H9 (cell line): ENCODE measurements around the gene ZNF512B. TPM values are rescaled to one million over a fixed set of nuclear protein-coding genes. Genes with fewer than 3 reads are reported as not detected.

ENCODE experiments used
- DNase-seq: peaks from one replicate; pipeline ENCODE4 v3.0.0-alpha.2; 2017
- H2AFZ ChIP-seq: one replicate; pipeline ENCODE4 v1.6.1; 2013; ENCODE audit warnings: mild to moderate bottlenecking, low read length, control low read depth, moderate library complexity
- H2AK5ac ChIP-seq: 2 replicates; pipeline ENCODE4 v1.6.1; 2013; ENCODE audit warnings: low read length, control low read depth, mixed read lengths; ENCODE audit not compliant: insufficient read length
- H2BK120ac ChIP-seq: one replicate; pipeline ENCODE4 v1.6.1; 2013; ENCODE audit warnings: low read depth, mild to moderate bottlenecking, low read length, control low read depth, inconsistent platforms; ENCODE audit not compliant: poor library complexity, severe bottlenecking
- H2BK12ac ChIP-seq: 2 replicates; pipeline ENCODE4 v1.6.1; 2013; ENCODE audit warnings: low read length, control low read depth, mixed read lengths, low read depth; ENCODE audit not compliant: insufficient read length
- H2BK15ac ChIP-seq: 2 replicates; pipeline ENCODE4 v1.6.1; 2013; ENCODE audit warnings: low read depth, low read length, control low read depth
- H2BK20ac ChIP-seq: one replicate; pipeline ENCODE4 v1.6.1; 2013; ENCODE audit warnings: low read depth, mild to moderate bottlenecking, low read length, control low read depth, inconsistent platforms; ENCODE audit not compliant: poor library complexity, severe bottlenecking
- H2BK5ac ChIP-seq: 2 replicates; pipeline ENCODE4 v1.6.1; 2013; ENCODE audit warnings: low read length, control low read depth, mixed read lengths; ENCODE audit not compliant: insufficient read length
- H3K14ac ChIP-seq: 2 replicates; pipeline ENCODE4 v1.6.1; 2013; ENCODE audit warnings: low read length, control low read depth; ENCODE audit not compliant: insufficient read depth
- H3K18ac ChIP-seq: 2 replicates; pipeline ENCODE4 v1.6.1; 2013; ENCODE audit warnings: low read depth, mild to moderate bottlenecking, mixed read lengths, low read length, control low read depth; ENCODE audit not compliant: insufficient read length
- H3K23ac ChIP-seq: 2 replicates; pipeline ENCODE4 v1.6.1; 2013; ENCODE audit warnings: low read length, control low read depth, mixed read lengths, low read depth; ENCODE audit not compliant: insufficient read length
- H3K23me2 ChIP-seq: 2 replicates; pipeline ENCODE4 v1.6.1; 2013; ENCODE audit warnings: low read depth, mild to moderate bottlenecking, mixed read lengths, low read length, control low read depth; ENCODE audit not compliant: insufficient read length, poor library complexity, severe bottlenecking
- H3K27ac ChIP-seq: 2 replicates; pipeline ENCODE4 v1.5.1; 2013; ENCODE audit warnings: low read length, control low read depth, mixed read lengths, low read depth; ENCODE audit not compliant: insufficient read length
- H3K27me3 ChIP-seq: 2 replicates; pipeline ENCODE4 v1.6.1; 2013; ENCODE audit warnings: low read length, control low read depth, inconsistent platforms; ENCODE audit not compliant: insufficient read depth
- H3K4ac ChIP-seq: 2 replicates; pipeline ENCODE4 v1.6.1; 2013; ENCODE audit warnings: low read depth, mild to moderate bottlenecking, control low read depth, inconsistent platforms, low read length, moderate library complexity
- H3K4me1 ChIP-seq: 2 replicates; pipeline ENCODE4 v1.6.1; 2013; ENCODE audit warnings: low read length, control low read depth, inconsistent platforms; ENCODE audit not compliant: insufficient read depth
- H3K4me2 ChIP-seq: 2 replicates; pipeline ENCODE4 v1.6.1; 2013; ENCODE audit warnings: low read length, control low read depth, mixed read lengths; ENCODE audit not compliant: insufficient read length, insufficient read depth
- H3K56ac ChIP-seq: 2 replicates; pipeline ENCODE4 v1.6.1; 2013; ENCODE audit warnings: low read depth, mild to moderate bottlenecking, mixed read lengths, low read length, control low read depth; ENCODE audit not compliant: insufficient read length
- H3K79me1 ChIP-seq: 2 replicates; pipeline ENCODE4 v1.6.1; 2013; ENCODE audit warnings: low read depth, mild to moderate bottlenecking, moderate library complexity, low read length, control low read depth, inconsistent platforms; ENCODE audit not compliant: insufficient read depth, poor library complexity, severe bottlenecking
- H3K79me2 ChIP-seq: 2 replicates; pipeline ENCODE4 v1.6.1; 2013; ENCODE audit warnings: low read length, control low read depth, inconsistent platforms; ENCODE audit not compliant: insufficient read depth
- H3K9ac ChIP-seq: 2 replicates; pipeline ENCODE4 v1.6.1; 2013; ENCODE audit warnings: low read length, control low read depth, mixed read lengths; ENCODE audit not compliant: insufficient read length; ENCODE audit errors: extremely low read depth
- H3K9me3 ChIP-seq: one replicate; pipeline ENCODE4 v1.6.1; 2013; ENCODE audit warnings: low read depth, low read length, inconsistent platforms; ENCODE audit not compliant: control insufficient read depth
- H3T11ph ChIP-seq: one replicate; pipeline ENCODE4 v1.6.1; 2013; ENCODE audit warnings: mild to moderate bottlenecking, low read length, control low read depth, inconsistent platforms
- H4K20me1 ChIP-seq: one replicate; pipeline ENCODE4 v1.6.1; 2013; ENCODE audit not compliant: control insufficient read depth, insufficient read length, insufficient read depth
- H4K5ac ChIP-seq: 2 replicates; pipeline ENCODE4 v1.6.1; 2013; ENCODE audit warnings: low read depth, mild to moderate bottlenecking, mixed read lengths, low read length, control low read depth; ENCODE audit not compliant: insufficient read length
- H4K8ac ChIP-seq: replicated peaks from 2 replicates; pipeline ENCODE4 v1.6.1; 2013; ENCODE audit warnings: low read length, control low read depth, mixed read lengths, low read depth; ENCODE audit not compliant: insufficient read length
- H4K91ac ChIP-seq: 2 replicates; pipeline ENCODE4 v1.6.1; 2013; ENCODE audit warnings: low read depth, mild to moderate bottlenecking, moderate library complexity, mixed read lengths, low read length, control low read depth; ENCODE audit not compliant: insufficient read length
- H3K27ac Mint-ChIP-seq, 3 experiments: 2 replicates in 2 of 3; 3 replicates in 1 of 3; pipeline ENCODE4 v1.8.0; 2020 to 2021; ENCODE audit warnings: mixed read lengths in 3 of 3, mild to moderate bottlenecking in 1 of 3, moderate library complexity in 1 of 3
- H3K27me3 Mint-ChIP-seq: 2 replicates; pipeline ENCODE4 v1.8.0; 2021; ENCODE audit warnings: low read depth, mild to moderate bottlenecking, moderate library complexity, mixed read lengths
- H3K36me3 Mint-ChIP-seq, 3 experiments: 2 replicates in 2 of 3; 3 replicates in 1 of 3; pipeline ENCODE4 v1.8.0; 2020 to 2021; ENCODE audit warnings: low read depth in 3 of 3, mixed read lengths in 3 of 3; ENCODE audit not compliant: insufficient read depth in 1 of 3
- H3K4me1 Mint-ChIP-seq, 2 experiments: 2 replicates each; pipeline ENCODE4 v1.8.0; 2020; ENCODE audit warnings: mixed read lengths in 2 of 2
- H3K4me3 Mint-ChIP-seq, 2 experiments: 2 replicates in 1 of 2; 3 replicates in 1 of 2; pipeline ENCODE4 v1.8.0; 2020 to 2021; ENCODE audit warnings: mild to moderate bottlenecking in 2 of 2, mixed read lengths in 2 of 2, moderate library complexity in 1 of 2
- H3K9me3 Mint-ChIP-seq, 2 experiments: 2 replicates in 1 of 2; 3 replicates in 1 of 2; pipeline ENCODE4 v1.8.0; 2020; ENCODE audit warnings: mild to moderate bottlenecking in 2 of 2, mixed read lengths in 2 of 2, moderate library complexity in 1 of 2
- CTCF ChIP-seq: fragments of 200-600 bp; sonication (generic); conservative IDR thresholded peaks from 3 replicates; pipeline ENCODE4 v1.8.0; 2021; ENCODE audit warnings: antibody characterized with exemption, mild to moderate bottlenecking
- WGBS: extraction: QIAGEN DNeasy Blood & Tissue Kit; methylation state at CpG from one replicate; pipeline ENCODE4 v1.1.7; 2013; ENCODE audit warnings: missing lambda C conversion rate, low lambda C conversion rate, mixed read lengths; ENCODE audit not compliant: insufficient read length; ENCODE audit errors: extremely low coverage; 5-methylcytosine and 5-hydroxymethylcytosine counted together
- total RNA-seq: library from RNA; stranded (reverse); gene quantifications from 2 replicates; pipeline ENCODE4 v1.2.1, GENCODE V29; 2021

Gene ZNF512B
- total RNA-seq, 1 experiment from 2014 or later: 46.0 TPM

DNA sequence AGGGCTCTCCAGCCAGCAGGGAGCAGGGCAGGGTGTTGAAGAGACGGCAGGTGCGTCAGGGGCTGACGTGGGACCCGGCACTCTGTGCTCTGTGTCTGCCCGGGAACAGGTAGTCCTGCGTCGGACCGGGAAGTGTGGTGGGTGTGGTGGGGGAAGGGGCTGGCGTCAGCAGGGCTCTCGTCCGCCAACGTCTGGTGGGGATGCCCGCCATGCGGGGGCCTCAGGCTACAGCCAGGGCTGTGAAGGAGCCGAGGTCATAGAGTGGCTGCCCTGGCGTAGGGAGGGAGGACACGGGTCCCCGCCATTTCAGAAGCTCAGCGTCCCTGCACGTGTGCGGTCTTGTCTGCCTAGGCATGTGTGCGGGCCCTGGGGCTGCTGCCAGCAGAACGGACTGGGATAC lies 49.5 kb downstream of the ZNF512B start:
- H3K27me3 Mint-ChIP-seq: no peaks in the 10 kb centered on the region
- no peak overlapping the region for H3K4ac ChIP-seq
- no peak overlapping the region for H3K9ac ChIP-seq
- H3K23me2 ChIP-seq: no peaks in the 10 kb centered on the region
- no peak for DNase-seq
- H3K23ac ChIP-seq: no peak overlapping the region
- H3K79me1 ChIP-seq: no peaks in the 10 kb centered on the region
- H2BK120ac ChIP-seq: no peak overlapping the region
- H3T11ph ChIP-seq: no peak overlapping the region
- H3K4me1 ChIP-seq: no peaks in the 10 kb centered on the region
- no peaks in the 10 kb centered on the region for H3K27me3 ChIP-seq
- no peak overlapping the region for H3K56ac ChIP-seq
- H3K9me3 ChIP-seq: no peaks in the 10 kb centered on the region
- WGBS: no CpG with 5 or more reads among the region's 23 CpGs
- H3K4me2 ChIP-seq: no peak overlapping the region
- H2AK5ac ChIP-seq: no peak overlapping the region
- no peak overlapping the region for H4K91ac ChIP-seq
- TF ChIP-seq CTCF: no peak
- peaks cover 9 to 30% (median 12%) of the 10 kb centered on the region in 3 experiments; a peak in 6 of 7 replicates for H3K36me3 Mint-ChIP-seq
- no peak overlapping the region for H3K4me3 Mint-ChIP-seq
- no peak overlapping the region for H2BK12ac ChIP-seq
- no peaks in the 10 kb centered on the region for H3K4me1 Mint-ChIP-seq
- no peak overlapping the region for H2BK20ac ChIP-seq
- peaks cover 5% of the 10 kb centered on the region in 2 experiments; a peak in 4 of 5 replicates for H3K9me3 Mint-ChIP-seq
- no peak overlapping the region for H3K27ac ChIP-seq
- H3K14ac ChIP-seq: no peak overlapping the region
- no peak overlapping the region for H4K5ac ChIP-seq
- H4K8ac ChIP-seq: no peak overlapping the region
- H2AFZ ChIP-seq: no peak overlapping the region
- no peaks in the 10 kb centered on the region; the same call in 1 of the 2 replicates for H3K79me2 ChIP-seq
- no peaks in the 10 kb centered on the region for H4K20me1 ChIP-seq
- H2BK5ac ChIP-seq: no peak overlapping the region
- no peak overlapping the region for H2BK15ac ChIP-seq
- peak overlapping the region in 1 of 3 experiments; percentile 76; a peak in 1 of 7 replicates for H3K27ac Mint-ChIP-seq
- no peak overlapping the region for H3K18ac ChIP-seq
